ENCODE results near the gene STAT1.
"Not testable (repeated sequence)": the region's sequence is repeated elsewhere in the genome, so short reads cannot be mapped to it uniquely, and the experiment has no call there.

Gene STAT1

GRCh38 chr2:191003405-191004309, 10.3 kb downstream of the STAT1 start:
- DNase-seq = no peak

GRCh38 chr2:191001624-191002023, 12.3 kb downstream of the STAT1 start:
- DNase-seq = no peak

DNA sequence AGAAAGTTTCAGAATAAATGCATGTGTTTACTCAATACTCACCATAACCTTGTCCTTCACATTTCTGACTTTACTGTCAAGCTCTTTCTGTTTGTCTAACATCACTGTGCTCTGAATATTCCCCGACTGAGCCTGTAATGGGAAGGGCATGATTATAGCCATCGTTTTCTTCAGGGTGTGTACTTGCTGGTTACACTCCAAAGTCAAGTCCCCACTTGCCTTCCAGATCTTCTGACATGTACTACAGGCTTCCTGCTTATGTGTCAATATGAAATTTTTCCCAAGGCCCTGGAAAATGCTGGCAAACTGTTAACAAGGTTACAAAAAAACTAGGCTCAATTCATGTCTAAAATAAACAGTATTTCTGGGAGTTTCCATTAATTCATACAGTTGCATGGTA, 12.9 kb downstream of the STAT1 start:
- no peak for DNase-seq

DNA sequence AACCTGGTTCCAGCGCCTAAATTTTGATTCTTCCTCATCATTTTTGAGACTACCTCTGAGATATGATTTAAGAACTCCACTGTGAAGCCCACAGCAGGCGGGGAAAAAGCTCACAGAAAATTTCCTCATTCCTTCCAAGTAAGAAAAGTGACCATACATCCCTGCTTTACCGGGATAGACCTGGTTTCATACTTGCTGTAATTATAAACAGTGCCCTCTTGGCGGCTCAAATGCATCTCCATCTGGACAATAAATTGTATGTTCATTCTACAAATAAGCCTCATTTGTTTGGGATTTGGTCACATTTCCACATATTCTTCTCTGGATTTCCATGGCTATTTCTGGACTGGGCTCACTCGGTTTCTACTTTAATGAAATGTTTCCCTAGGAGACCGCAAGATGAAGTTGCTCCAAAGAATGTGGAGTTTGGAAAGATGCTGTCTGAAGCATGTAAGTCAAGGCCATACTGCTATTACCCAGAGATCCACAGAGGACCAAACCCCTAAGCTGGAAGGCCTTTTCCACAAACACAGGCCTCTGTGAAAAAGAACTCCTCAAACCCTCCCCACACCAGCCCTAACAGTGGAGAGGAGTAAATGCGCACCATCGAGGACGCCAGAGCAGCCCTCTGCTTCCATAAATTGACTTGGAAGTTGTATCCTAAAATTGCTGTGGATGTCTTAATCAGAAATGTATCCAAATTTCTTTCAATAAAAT, 13.9 kb downstream of the STAT1 start:
- no peak for DNase-seq

DNA sequence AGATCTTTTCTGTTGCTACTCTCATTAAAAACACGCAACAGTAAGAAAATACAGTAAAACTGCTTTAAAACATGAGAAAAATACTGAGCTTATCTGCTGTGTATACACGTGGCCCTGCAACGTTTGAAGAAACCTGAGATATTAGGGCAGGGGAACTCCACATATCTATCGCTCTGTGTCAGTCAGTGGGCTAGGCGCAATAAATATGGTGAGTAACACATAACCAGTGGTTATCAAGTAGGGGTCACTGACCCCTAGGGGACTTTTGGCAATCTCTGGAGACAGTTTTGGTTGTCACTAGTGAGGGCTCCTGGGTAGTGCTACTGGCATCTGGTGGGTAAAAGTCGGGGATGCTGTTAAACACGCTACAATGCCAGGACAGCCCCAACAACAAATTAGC, 14.9 kb downstream of the STAT1 start:
- no peak for DNase-seq

DNA sequence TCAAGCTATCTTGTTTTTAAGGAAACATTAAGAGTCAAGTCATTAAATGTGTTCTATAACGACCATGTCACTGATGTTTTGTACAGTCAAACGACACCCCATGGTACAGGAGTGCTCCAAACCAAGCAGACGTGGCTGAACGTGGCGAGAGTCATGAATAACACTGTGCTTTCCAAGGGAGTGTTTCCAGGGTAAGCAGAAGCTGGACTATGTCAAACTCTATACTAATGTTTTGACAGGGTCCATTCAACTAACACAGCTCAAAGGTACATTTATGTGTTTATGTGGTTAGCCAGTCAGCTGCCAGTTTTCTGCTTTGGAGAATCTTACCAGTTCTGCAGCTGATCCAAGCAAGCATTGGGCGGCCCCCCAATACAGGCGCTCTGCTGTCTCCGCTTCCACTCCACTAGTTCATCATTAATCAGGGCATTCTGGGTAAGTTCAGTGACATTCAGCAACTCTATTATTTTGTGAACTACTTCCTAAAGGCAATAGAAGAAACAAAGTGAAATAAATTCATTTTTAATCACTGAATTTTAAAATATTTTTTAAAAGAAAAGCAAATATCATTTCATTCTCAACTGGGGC, 16.4 kb downstream of the STAT1 start:
- no peak for DNase-seq

DNA sequence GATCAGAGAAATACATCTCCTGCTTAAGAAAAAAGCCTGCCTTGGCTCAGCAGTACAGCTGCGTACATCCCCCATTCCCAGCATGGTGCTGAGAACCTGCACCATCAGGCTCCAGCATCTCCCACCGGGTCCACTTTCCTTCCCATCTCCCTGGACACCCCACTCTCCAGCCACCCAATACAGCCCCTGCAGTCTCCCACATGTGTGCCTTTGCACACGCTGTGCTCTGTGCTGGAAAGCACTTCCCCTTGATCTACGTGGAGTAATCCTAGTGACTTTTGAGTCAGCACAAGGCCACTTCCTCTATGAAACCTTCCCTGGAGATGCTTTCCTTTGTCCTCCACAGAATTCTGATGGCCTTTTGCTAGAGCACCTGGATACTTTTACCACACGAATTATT, 17.0 kb downstream of the STAT1 start:
- no peak for DNase-seq

- DNase-seq = peak; percentile 17
Measured at GRCh38 chr2:190996338-190996946, 17.5 kb downstream of the STAT1 start.

GRCh38 chr2:190995315-190995714, 18.7 kb downstream of the STAT1 start:
- DNase-seq = not testable (repeated sequence)

DNA sequence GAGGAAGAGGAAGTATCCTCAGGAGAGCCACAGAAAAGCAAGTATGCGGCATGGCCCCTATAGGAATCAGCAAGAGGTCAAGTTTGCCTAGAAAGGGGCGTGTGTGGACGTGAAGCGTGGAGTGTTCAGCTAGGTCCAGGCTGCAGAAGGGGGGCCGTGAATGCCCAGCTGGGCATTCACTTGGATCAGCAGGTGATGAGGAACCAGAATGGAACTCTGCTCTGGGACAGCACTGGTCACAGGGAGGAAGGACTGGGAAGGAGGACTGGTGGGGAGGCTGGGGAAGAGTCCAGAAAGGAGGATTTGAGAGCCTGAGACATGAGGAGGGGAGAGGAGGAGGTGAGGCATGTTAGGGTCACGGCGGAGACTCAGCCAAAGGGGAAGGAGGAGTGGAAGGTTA, 19.8 kb downstream of the STAT1 start:
- no peak for DNase-seq

DNA sequence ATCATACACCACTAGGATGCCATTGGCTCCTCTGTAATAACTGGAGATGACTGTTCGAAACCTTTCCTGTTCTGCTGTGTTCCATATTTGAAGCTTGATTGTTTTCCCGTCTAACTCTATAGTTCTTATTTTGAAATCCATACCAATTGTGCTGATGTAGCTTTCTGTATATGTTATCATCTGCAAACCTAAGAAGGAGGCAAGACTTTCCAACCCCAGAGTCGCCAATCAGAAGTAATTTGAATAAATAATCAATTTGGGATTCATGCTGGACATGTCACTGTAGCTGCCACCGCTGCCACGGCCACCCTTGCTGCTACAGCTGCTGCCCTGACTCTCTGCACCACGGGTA, 20.7 kb downstream of the STAT1 start:
- DNase-seq = no peak

- DNase-seq = no peak
Measured at GRCh38 chr2:190990132-190990531, 23.8 kb downstream of the STAT1 start.

- no peak for DNase-seq
Measured at GRCh38 chr2:190988910-190989309, 25.1 kb downstream of the STAT1 start.

- DNase-seq = no peak
Measured at GRCh38 chr2:190987938-190988337, 26.0 kb downstream of the STAT1 start.

GRCh38 chr2:190987116-190987515, 26.9 kb downstream of the STAT1 start:
- no peak for DNase-seq

- peak; percentile 7 for DNase-seq
Measured at GRCh38 chr2:190986221-190986953, 27.6 kb downstream of the STAT1 start.

- no peak for DNase-seq
Measured at GRCh38 chr2:190984595-190984994, 29.4 kb downstream of the STAT1 start.

DNA sequence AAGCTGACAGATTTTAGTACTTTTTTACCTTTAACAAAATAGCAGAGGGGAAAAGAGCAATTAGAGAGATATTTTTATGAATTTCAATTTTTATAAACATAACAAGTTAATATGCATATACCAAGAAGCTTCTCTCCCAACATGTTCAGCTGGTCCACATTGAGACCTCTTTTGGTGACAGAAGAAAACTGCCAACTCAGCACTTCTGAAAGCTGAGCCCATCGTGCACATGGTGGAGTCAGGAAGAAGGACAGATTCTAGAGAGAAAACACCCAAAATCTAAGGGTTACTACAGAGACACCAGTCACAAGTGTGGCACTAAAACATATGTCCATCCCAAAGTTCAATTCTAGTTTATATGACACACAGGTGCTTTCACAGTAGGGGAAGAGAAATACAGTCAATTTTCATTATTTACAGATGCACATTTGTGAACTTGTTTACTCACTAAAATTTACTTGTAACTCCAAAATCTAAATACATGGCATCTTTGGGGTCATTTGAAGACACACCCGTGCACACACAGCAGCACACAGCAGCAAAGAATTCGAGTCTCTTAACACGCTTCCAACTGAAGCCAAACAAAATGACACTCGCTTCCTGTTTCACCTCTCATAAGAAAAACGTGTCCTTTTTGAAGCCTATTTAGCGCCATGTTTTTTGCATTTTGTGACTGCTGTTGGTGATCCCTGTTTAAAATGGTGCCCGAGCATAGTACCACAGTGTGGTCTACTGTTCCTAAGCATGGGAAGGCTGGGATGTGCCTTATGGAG, 31.5 kb downstream of the STAT1 start:
- DNase-seq = no peak

DNA sequence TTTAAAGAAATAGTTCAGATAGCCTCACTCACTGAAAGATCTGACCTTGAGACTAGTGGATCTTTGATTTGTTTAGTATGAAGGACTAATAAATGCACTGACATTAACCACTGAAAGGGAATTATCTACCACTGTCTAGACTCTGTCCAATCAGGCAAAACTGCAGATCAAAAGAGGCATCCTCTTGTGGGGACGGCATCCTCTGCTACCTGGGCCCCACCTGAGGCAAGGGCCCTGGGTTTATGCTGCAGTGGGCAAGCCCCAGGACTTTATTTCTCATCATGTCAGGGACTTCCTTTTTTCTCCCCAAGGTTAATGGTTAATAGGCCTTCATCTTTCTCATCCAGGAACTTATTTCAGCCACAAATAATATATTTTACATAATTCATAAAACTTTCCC, 32.2 kb downstream of the STAT1 start:
- no peak for DNase-seq

- no peak for DNase-seq
Measured at GRCh38 chr2:190981333-190981732, 32.6 kb downstream of the STAT1 start.

GRCh38 chr2:190980630-190981209, 33.3 kb downstream of the STAT1 start:
- peak; percentile 16 for DNase-seq

Data from NCI-H146 (cell line).